ENCODE measurements around the gene KCNS3. TPM values are rescaled to one million over a fixed set of nuclear protein-coding genes. Genes with fewer than 3 reads are reported as not detected.

KCNS3 gene
- total RNA-seq, 1 experiment from 2014 or later: 9.9 TPM

Other genes with a start within 250 kb of the KCNS3 start
- gene SMC6, start 124.9 kb upstream of the KCNS3 start, total RNA-seq (2014; rRNA removed; shearing (Covaris generic)): 18.0 and 19.6 TPM in 2 replicates
- gene GEN1, start 124.5 kb upstream of the KCNS3 start, total RNA-seq (2014; rRNA removed; shearing (Covaris generic)): 11.0 and 11.9 TPM in 2 replicates
- gene MSGN1, start 62.2 kb upstream of the KCNS3 start, total RNA-seq (2014; rRNA removed; shearing (Covaris generic)): not detected in 2 replicates